ENCODE measurements around the gene PIRT. TPM values are rescaled to one million over a fixed set of nuclear protein-coding genes. Genes with fewer than 3 reads are reported as not detected.

The PIRT gene
- polyA plus RNA-seq (2011; rRNA removed) = not detected in 2 replicates
- polyA plus RNA-seq (2012; cell fraction: cytosol; rRNA removed) = not detected in 2 replicates
- not detected in 2 replicates for polyA plus RNA-seq (2012; cell fraction: nucleus; rRNA removed)
- not detected in 3 replicates for polyA plus RNA-seq (2017; fragmentation: RNase III; extraction: RNeasy Plus Mini Kit Qiagen cat#74134 plus additional on column Dnase treatment)
- not detected in 2 replicates for polyA minus RNA-seq (2011; rRNA and poly(A)+ RNA removed)

DNA sequence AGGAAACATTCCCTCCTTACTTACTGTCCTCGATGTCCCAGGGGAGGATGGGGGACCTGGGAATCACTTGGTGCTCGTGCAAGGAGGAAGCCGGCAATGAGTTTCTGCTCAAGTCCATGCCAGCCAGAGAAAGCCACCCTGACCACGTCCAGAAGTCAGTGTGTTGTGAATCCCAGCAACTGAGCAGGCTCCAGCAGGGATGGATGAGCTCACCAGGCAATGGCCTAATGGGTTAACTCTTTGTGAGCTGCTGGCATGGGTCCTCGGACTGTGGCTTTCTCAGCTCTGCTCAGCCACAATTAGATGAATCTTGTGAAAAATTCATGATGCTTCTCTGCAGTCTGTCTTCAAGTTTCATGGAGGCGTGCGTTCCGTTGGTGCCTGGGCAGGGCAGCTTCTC lies at the start of gene PIRT:
Gene PIRT, minus strand, starts transcription at position 167 of the 400 bp plus-strand sequence. CDS start 12,442 bp downstream, outside the sequence.
- no peak for DNase-seq (ENCODE audit: low read depth in 1 of 2, low spot score in 1 of 2)
- H3K4me2 ChIP-seq = no peak within 1 kb of the TSS
- ChIA-PET POLR2A (no interaction called here), CTCF (interaction anchor here (1.4 to 2.2 kb wide), 3 partner anchors 16 to 191 kb away, joined by 3 to 9 read pairs (median 8); no protein-coding TSS in a partner anchor)
- TF ChIP-seq POLR2A (IDR thresholded peaks at IDR 0.05; ENCODE audit: low read length) (no peak), HOXB5 (CRISPR knock-in tag; IDR thresholded peaks at IDR 0.05) (no peak), ZC3H11A (IDR thresholded peaks at IDR 0.05) (no peak), EHMT2 (IDR thresholded peaks at IDR 0.05; ENCODE audit: low read depth) (no peak)
- TF ChIP-seq, protein P1, sequence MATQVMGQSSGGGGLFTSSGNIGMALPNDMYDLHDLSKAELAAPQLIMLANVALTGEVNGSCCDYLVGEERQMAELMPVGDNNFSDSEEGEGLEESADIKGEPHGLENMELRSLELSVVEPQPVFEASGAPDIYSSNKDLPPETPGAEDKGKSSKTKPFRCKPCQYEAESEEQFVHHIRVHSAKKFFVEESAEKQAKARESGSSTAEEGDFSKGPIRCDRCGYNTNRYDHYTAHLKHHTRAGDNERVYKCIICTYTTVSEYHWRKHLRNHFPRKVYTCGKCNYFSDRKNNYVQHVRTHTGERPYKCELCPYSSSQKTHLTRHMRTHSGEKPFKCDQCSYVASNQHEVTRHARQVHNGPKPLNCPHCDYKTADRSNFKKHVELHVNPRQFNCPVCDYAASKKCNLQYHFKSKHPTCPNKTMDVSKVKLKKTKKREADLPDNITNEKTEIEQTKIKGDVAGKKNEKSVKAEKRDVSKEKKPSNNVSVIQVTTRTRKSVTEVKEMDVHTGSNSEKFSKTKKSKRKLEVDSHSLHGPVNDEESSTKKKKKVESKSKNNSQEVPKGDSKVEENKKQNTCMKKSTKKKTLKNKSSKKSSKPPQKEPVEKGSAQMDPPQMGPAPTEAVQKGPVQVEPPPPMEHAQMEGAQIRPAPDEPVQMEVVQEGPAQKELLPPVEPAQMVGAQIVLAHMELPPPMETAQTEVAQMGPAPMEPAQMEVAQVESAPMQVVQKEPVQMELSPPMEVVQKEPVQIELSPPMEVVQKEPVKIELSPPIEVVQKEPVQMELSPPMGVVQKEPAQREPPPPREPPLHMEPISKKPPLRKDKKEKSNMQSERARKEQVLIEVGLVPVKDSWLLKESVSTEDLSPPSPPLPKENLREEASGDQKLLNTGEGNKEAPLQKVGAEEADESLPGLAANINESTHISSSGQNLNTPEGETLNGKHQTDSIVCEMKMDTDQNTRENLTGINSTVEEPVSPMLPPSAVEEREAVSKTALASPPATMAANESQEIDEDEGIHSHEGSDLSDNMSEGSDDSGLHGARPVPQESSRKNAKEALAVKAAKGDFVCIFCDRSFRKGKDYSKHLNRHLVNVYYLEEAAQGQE (IDR thresholded peaks at IDR 0.05) = no peak
- no peak for FAIRE-seq
- no peak for ATAC-seq
- H3K27ac ChIP-seq = no peak within 1 kb of the TSS
- H3K4me3 ChIP-seq = no peak within 1 kb of the TSS
- WGBS (ENCODE audit: missing lambda C conversion rate) = 36% methylated on average over 8 of the region's 8 CpGs
- H3K4me1 ChIP-seq = no peaks in the 10 kb centered on the region
- H3K9me3 ChIP-seq = no peaks in the 10 kb centered on the region

DNA sequence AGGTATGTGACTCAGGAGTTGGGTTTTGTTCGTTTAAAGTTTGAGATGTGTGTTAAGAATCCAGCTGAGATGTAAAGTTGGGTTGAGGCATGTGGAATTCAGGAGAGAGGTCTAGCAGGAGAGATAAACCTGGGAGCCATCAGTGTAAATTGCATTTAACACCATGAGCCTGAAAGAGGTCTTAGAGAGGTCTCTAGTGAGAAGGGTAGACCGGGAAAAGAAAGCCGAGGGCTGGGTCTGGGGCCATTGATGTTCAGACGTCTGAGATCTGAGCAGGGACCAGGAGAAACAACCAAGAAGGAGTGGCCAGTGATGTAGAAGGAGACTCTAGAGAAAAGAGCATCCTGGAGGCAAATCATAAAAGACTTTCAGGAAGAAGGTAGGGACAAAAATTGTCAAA lies 44.1 kb upstream of the PIRT start:
- H3K4me2 ChIP-seq = no peak overlapping the region
- WGBS (ENCODE audit: missing lambda C conversion rate) = 2% methylated on average over 4 of the region's 4 CpGs
- no peak for FAIRE-seq
- no peak overlapping the region for H3K4me3 ChIP-seq
- no peaks in the 10 kb centered on the region for H3K9me3 ChIP-seq
- H3K4me1 ChIP-seq = no peaks in the 10 kb centered on the region
- ChIA-PET POLR2A (no interaction called here), CTCF (interaction anchor here (1.1 to 2.7 kb wide), 2 partner anchors 263 to 1105 kb away, joined by 3 to 11 read pairs; no protein-coding TSS in a partner anchor)
- DNase-seq (ENCODE audit: low read depth in 1 of 2, low spot score in 1 of 2) = no peak
- no peak overlapping the region for H3K27ac ChIP-seq
- ATAC-seq = no peak
- TF ChIP-seq RFX5 (IDR thresholded peaks at IDR 0.05) (no peak), HEYL (CRISPR knock-in tag; IDR thresholded peaks at IDR 0.05) (no peak), CHD2 (IDR thresholded peaks at IDR 0.05; ENCODE audit: low read length, partially characterized antibody) (no peak), NFE2L2 (conservative IDR thresholded peaks at IDR 0.05; ENCODE audit: low read length) (no peak), ESRRA (IDR thresholded peaks at IDR 0.05; ENCODE audit: borderline replicate concordance, low read length) (no peak), ZC3H11A (IDR thresholded peaks at IDR 0.05) (no peak)
- TF ChIP-seq, protein P2, sequence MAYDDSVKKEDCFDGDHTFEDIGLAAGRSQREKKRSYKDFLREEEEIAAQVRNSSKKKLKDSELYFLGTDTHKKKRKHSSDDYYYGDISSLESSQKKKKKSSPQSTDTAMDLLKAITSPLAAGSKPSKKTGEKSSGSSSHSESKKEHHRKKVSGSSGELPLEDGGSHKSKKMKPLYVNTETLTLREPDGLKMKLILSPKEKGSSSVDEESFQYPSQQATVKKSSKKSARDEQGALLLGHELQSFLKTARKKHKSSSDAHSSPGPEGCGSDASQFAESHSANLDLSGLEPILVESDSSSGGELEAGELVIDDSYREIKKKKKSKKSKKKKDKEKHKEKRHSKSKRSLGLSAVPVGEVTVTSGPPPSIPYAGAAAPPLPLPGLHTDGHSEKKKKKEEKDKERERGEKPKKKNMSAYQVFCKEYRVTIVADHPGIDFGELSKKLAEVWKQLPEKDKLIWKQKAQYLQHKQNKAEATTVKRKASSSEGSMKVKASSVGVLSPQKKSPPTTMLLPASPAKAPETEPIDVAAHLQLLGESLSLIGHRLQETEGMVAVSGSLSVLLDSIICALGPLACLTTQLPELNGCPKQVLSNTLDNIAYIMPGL (CRISPR knock-in tag; IDR thresholded peaks at IDR 0.05; ENCODE audit: borderline replicate concordance) = no peak
- TF ChIP-seq, protein P3, sequence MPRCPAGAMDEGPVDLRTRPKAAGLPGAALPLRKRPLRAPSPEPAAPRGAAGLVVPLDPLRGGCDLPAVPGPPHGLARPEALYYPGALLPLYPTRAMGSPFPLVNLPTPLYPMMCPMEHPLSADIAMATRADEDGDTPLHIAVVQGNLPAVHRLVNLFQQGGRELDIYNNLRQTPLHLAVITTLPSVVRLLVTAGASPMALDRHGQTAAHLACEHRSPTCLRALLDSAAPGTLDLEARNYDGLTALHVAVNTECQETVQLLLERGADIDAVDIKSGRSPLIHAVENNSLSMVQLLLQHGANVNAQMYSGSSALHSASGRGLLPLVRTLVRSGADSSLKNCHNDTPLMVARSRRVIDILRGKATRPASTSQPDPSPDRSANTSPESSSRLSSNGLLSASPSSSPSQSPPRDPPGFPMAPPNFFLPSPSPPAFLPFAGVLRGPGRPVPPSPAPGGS (IDR thresholded peaks at IDR 0.05) = no peak

DNA sequence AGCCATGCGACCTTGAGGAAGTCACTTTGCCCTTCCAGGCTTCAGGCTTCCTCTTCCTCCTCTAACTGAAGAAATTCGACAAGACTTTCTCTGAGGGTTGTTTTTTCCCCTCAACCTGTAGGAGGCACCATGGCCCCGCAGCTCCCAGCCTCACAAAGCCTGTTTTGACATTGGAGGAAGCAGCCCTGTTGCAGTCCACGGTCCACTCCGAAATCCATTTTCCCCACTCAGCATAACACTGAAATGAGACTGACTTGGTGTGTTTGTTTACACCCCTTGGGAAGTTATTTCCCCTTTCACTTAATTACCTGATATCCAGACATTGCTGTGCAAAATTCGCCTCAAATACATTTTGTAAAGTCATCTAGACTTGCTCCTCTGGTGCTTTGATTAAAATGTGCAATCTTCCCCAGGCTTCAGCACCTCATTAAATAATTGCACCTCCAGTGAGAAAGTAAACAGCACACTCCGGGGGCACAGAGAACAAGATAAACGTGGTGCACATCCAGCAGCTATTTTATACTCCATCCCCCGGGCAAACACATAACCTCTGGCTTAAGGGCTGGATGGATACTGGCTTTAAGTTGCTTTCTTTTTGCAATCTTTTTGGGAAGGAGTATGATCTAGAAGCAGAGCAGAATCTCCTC lies 41.4 kb upstream of the PIRT start:
- peak in 1 of 2 experiments; percentile 54; a peak in 1 of 6 replicates for ATAC-seq
- no peak overlapping the region for H3K4me3 ChIP-seq
- no peak overlapping the region for H3K27ac ChIP-seq
- ChIA-PET POLR2A (no interaction called here), CTCF (interaction anchor here (1.2 to 3.8 kb wide), 5 partner anchors 142 to 1107 kb away, joined by 3 to 18 read pairs (median 11); no protein-coding TSS in a partner anchor)
- peak in 1 of 2 experiments; percentile 30 for DNase-seq (ENCODE audit: low read depth in 1 of 2, low spot score in 1 of 2)
- H3K4me2 ChIP-seq = no peak overlapping the region
- WGBS (ENCODE audit: missing lambda C conversion rate) = under 1% methylated on average over 9 of the region's 9 CpGs
- no peaks in the 10 kb centered on the region for H3K4me1 ChIP-seq
- TF ChIP-seq, protein P3 (IDR thresholded peaks at IDR 0.05) = no peak
- TF ChIP-seq, protein P4, sequence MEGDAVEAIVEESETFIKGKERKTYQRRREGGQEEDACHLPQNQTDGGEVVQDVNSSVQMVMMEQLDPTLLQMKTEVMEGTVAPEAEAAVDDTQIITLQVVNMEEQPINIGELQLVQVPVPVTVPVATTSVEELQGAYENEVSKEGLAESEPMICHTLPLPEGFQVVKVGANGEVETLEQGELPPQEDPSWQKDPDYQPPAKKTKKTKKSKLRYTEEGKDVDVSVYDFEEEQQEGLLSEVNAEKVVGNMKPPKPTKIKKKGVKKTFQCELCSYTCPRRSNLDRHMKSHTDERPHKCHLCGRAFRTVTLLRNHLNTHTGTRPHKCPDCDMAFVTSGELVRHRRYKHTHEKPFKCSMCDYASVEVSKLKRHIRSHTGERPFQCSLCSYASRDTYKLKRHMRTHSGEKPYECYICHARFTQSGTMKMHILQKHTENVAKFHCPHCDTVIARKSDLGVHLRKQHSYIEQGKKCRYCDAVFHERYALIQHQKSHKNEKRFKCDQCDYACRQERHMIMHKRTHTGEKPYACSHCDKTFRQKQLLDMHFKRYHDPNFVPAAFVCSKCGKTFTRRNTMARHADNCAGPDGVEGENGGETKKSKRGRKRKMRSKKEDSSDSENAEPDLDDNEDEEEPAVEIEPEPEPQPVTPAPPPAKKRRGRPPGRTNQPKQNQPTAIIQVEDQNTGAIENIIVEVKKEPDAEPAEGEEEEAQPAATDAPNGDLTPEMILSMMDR (IDR thresholded peaks at IDR 0.05) = peak; percentile 19; the same call in 2 of the 3 replicates
- TF ChIP-seq FOXS1 (CRISPR knock-in tag; IDR thresholded peaks at IDR 0.05) = no peak
- peak in 1 of 2 experiments; percentile 63; a peak in 2 of 5 replicates for TF ChIP-seq RAD21 (conservative IDR thresholded peaks at IDR 0.05 in 1 of 2, IDR thresholded peaks at IDR 0.05 in 1 of 2)
- no peaks in the 10 kb centered on the region for H3K9me3 ChIP-seq
- no peak for FAIRE-seq
